COLO668 (cell line): ENCODE measurements around the gene HMG20B.
"Not testable (repeated sequence)": the region's sequence is repeated elsewhere in the genome, so short reads cannot be mapped to it uniquely, and the experiment has no call there.

Experiments
- DNase-seq: peaks from one replicate; lab custom pipeline; 2025; ENCODE audit not compliant: unreplicated experiment; lab: John Stamatoyannopoulos, UW

Gene HMG20B

GRCh38 chr19:3555653-3556422 lies 16.9 kb upstream of the HMG20B start:
- no peak for DNase-seq

- DNase-seq: no peak
Measured at GRCh38 chr19:3556423-3556977, 16.2 kb upstream of the HMG20B start.

GRCh38 chr19:3556978-3557460 lies 15.7 kb upstream of the HMG20B start:
- DNase-seq: peak; percentile 74

GRCh38 chr19:3557461-3558248 lies 15.1 kb upstream of the HMG20B start, which contains the start of gene MFSD12:
Gene MFSD12 (minus strand): TSS chr19:3557586. CDS start chr19:3557403, 183 bp downstream.
- DNase-seq: peak; percentile 98

GRCh38 chr19:3563709-3564524 lies 8.8 kb upstream of the HMG20B start:
- no peak for DNase-seq

GRCh38 chr19:3565139-3565538 lies 7.6 kb upstream of the HMG20B start:
- no peak for DNase-seq

- DNase-seq: not testable (repeated sequence)
Measured at GRCh38 chr19:3570042-3570441, 2.7 kb upstream of the HMG20B start.

- DNase-seq: no peak
Measured at GRCh38 chr19:3570606-3571011, 2.1 kb upstream of the HMG20B start.

GRCh38 chr19:3572132-3572854 lies 451 bp upstream of the HMG20B start:
- peak; percentile 99 for DNase-seq

GRCh38 chr19:3573162-3573857 lies 566 bp downstream of the HMG20B start:
- peak; percentile 46 for DNase-seq

- DNase-seq: peak; percentile 95
Measured at GRCh38 chr19:3573858-3574637, 1.3 kb downstream of the HMG20B start.

- peak; percentile 70 for DNase-seq
Measured at GRCh38 chr19:3575260-3575741, 2.6 kb downstream of the HMG20B start.

- DNase-seq: no peak
Measured at GRCh38 chr19:3575949-3576673, 3.4 kb downstream of the HMG20B start.

- no peak for DNase-seq
Measured at GRCh38 chr19:3576696-3577443, 4.1 kb downstream of the HMG20B start.

GRCh38 chr19:3577723-3578344 lies 5.1 kb downstream of the HMG20B start:
- DNase-seq: no peak

GRCh38 chr19:3578390-3578789 lies 5.6 kb downstream of the HMG20B start:
- DNase-seq: no peak
